Measurements from ENCODE around the gene KIAA1755.

Gene KIAA1755

GRCh38 chr20:38260378-38261053, at the start of gene KIAA1755:
Gene KIAA1755, minus strand, starts transcription at chr20:38260735. Its CDS starts 235 bp downstream, at chr20:38260500.
- DNase-seq (ENCODE audit: low read depth in 3 of 3), result no peak

- no peak for DNase-seq (ENCODE audit: low read depth in 3 of 3)
Measured at GRCh38 chr20:38308447-38308846, 47.9 kb upstream of the KIAA1755 start.

GRCh38 chr20:38308047-38308438, 47.5 kb upstream of the KIAA1755 start:
- DNase-seq (ENCODE audit: low read depth in 3 of 3), result no peak

GRCh38 chr20:38307371-38308046, 47.0 kb upstream of the KIAA1755 start:
- DNase-seq (ENCODE audit: low read depth in 3 of 3), result no peak

- DNase-seq (ENCODE audit: low read depth in 3 of 3), result no peak
Measured at GRCh38 chr20:38306379-38306778, 45.8 kb upstream of the KIAA1755 start.

GRCh38 chr20:38305541-38305940, 45.0 kb upstream of the KIAA1755 start:
- no peak for DNase-seq (ENCODE audit: low read depth in 3 of 3)

- peak in 1 of 3 donors; percentile 20 for DNase-seq (ENCODE audit: low read depth in 3 of 3)
Measured at GRCh38 chr20:38304845-38305447, 44.4 kb upstream of the KIAA1755 start.

- no peak for DNase-seq (ENCODE audit: low read depth in 3 of 3)
Measured at GRCh38 chr20:38303908-38304379, 43.4 kb upstream of the KIAA1755 start, which contains the start of gene BPI. Gene BPI, plus strand, starts transcription at chr20:38304156. Its CDS starts 68 bp downstream, at chr20:38304224.

GRCh38 chr20:38302786-38303185, 42.3 kb upstream of the KIAA1755 start:
- DNase-seq (ENCODE audit: low read depth in 3 of 3), result no peak

GRCh38 chr20:38301309-38301708, 40.8 kb upstream of the KIAA1755 start:
- DNase-seq (ENCODE audit: low read depth in 3 of 3), result no peak

- DNase-seq (ENCODE audit: low read depth in 3 of 3), result no peak
Measured at GRCh38 chr20:38300438-38300837, 39.9 kb upstream of the KIAA1755 start.

- no peak for DNase-seq (ENCODE audit: low read depth in 3 of 3)
Measured at GRCh38 chr20:38299963-38300362, 39.4 kb upstream of the KIAA1755 start.

- no peak for DNase-seq (ENCODE audit: low read depth in 3 of 3)
Measured at GRCh38 chr20:38298768-38299288, 38.3 kb upstream of the KIAA1755 start.

GRCh38 chr20:38297916-38298674, 37.6 kb upstream of the KIAA1755 start:
- no peak for DNase-seq (ENCODE audit: low read depth in 3 of 3)

GRCh38 chr20:38296433-38296832, 35.9 kb upstream of the KIAA1755 start:
- no peak for DNase-seq (ENCODE audit: low read depth in 3 of 3)

- no peak for DNase-seq (ENCODE audit: low read depth in 3 of 3)
Measured at GRCh38 chr20:38295811-38296210, 35.3 kb upstream of the KIAA1755 start.

GRCh38 chr20:38294076-38294591, 33.6 kb upstream of the KIAA1755 start:
- DNase-seq (ENCODE audit: low read depth in 3 of 3), result no peak

- no peak for DNase-seq (ENCODE audit: low read depth in 3 of 3)
Measured at GRCh38 chr20:38293491-38294065, 33.0 kb upstream of the KIAA1755 start.

GRCh38 chr20:38291966-38292365, 31.4 kb upstream of the KIAA1755 start:
- DNase-seq (ENCODE audit: low read depth in 3 of 3), result no peak

- DNase-seq (ENCODE audit: low read depth in 3 of 3), result no peak
Measured at GRCh38 chr20:38290829-38291814, 30.6 kb upstream of the KIAA1755 start.
